Measurements from ENCODE around the gene GRIA2.

GRIA2 gene

GRCh38 chr4:157405070-157405469 is 184.5 kb downstream of the GRIA2 start:
- no peak for DNase-seq

Measured in stimulated activated naive CD4-positive, alpha-beta T cell (primary cell).